HCT116 (cell line): ENCODE measurements around the gene FOXM1. TPM values are rescaled to one million over a fixed set of nuclear protein-coding genes. Genes with fewer than 3 reads are reported as not detected.

ENCODE experiments used
- ATAC-seq: fragments of 200-7000 bp; cut with Tn5 transposase; 2 replicates; pipeline ENCODE4 v1.9.1; 2020; ENCODE audit warnings: mild to moderate bottlenecking, moderate library complexity
- BruUV-seq: library from RNA; stranded (reverse); fragments of 400-500 nt; replicated peaks from 2 replicates; lab custom pipeline; 2021; lab: Mats Ljungman, UMichigan
- CTCF ChIA-PET: fragments of 300-600 bp; sonication (Branson Sonifier 250); formaldehyde crosslinking; loops from one replicate; lab custom pipeline; 2021; ENCODE audit warnings: antibody characterized with exemption; lab: Charles Lee
- POLR2A ChIA-PET: fragments of 300-600, 350-600 bp; sonication (Branson Sonifier 250); formaldehyde crosslinking; loops from one replicate; lab custom pipeline; 2021; ENCODE audit warnings: antibody characterized with exemption; lab: Charles Lee
- RAD21 ChIA-PET, 2 experiments: fragments of 300-600 bp; sonication (Branson Sonifier 250); formaldehyde crosslinking; loops; one replicate each; lab custom pipeline; 2023; ENCODE audit warnings: low total read pairs in 2 of 2; ENCODE audit not compliant: uncharacterized antibody in 2 of 2, unreplicated experiment in 2 of 2, low non-redundant PET in 1 of 2; lab: Charles Lee
- DNase-seq: peaks from one replicate; pipeline ENCODE4 v3.0.0-alpha.2; 2010; ENCODE audit warnings: low read depth, low spot score
- H2AFZ ChIP-seq: fragments of 200-600 bp; shearing (Covaris generic), sonication (generic); 2 replicates; pipeline ENCODE4 v1.6.1; 2017; ENCODE audit warnings: low read depth, mixed run types, mixed read lengths, antibody characterized with exemption, low read length; ENCODE audit not compliant: poor library complexity, severe bottlenecking
- H3K27ac ChIP-seq: 2 replicates; pipeline ENCODE4 v1.5.1; 2012; ENCODE audit warnings: low read depth, low read length
- H3K27me3 ChIP-seq: fragments of 200-600 bp; sonication (generic); 2 replicates; pipeline ENCODE4 v1.6.1; 2016; ENCODE audit warnings: mixed run types, low read length, mixed read lengths; ENCODE audit not compliant: insufficient read depth
- H3K36me3 ChIP-seq, 2 experiments: fragments of 200-500 bp in 1 of 2; fragments of 200-600 bp in 1 of 2; sonication (Bioruptor generic) in 1 of 2; sonication (generic) in 1 of 2; 2 replicates each; pipeline versions ENCODE4 v1.5.1 to v1.6.1; 2014 to 2016; ENCODE audit warnings: low read length in 2 of 2, inconsistent platforms in 1 of 2, mixed read lengths in 1 of 2, mixed run types in 1 of 2; ENCODE audit not compliant: insufficient read depth in 2 of 2, control insufficient read depth in 1 of 2
- H3K4me1 ChIP-seq, 2 experiments: fragments of 200-600 bp in 1 of 2; sonication (generic) in 1 of 2; 2 replicates each; pipeline versions ENCODE4 v1.5.1 to v1.6.1; 2012 to 2017; ENCODE audit warnings: low read length in 2 of 2, inconsistent platforms in 1 of 2, mild to moderate bottlenecking in 1 of 2, mixed read lengths in 1 of 2, mixed run types in 1 of 2, moderate library complexity in 1 of 2; ENCODE audit not compliant: insufficient read depth in 2 of 2, control insufficient read depth in 1 of 2
- H3K4me2 ChIP-seq: fragments of 200-600 bp; sonication (generic); 2 replicates; pipeline ENCODE4 v1.6.1; 2017; ENCODE audit warnings: mixed run types, low read length, mixed read lengths
- H3K4me3 ChIP-seq, 2 experiments: fragments of 200-600 bp in 1 of 2; sonication (generic) in 1 of 2; replicated peaks in 1 of 2; 2 replicates each; pipeline ENCODE4 v1.5.1; 2011 to 2016; ENCODE audit warnings: low read length in 2 of 2, control low read depth in 1 of 2, low read depth in 1 of 2, mild to moderate bottlenecking in 1 of 2, mixed read lengths in 1 of 2, mixed run types in 1 of 2
- H3K79me2 ChIP-seq: fragments of 200-600 bp; sonication (generic); 2 replicates; pipeline ENCODE4 v1.6.1; 2017; ENCODE audit warnings: mild to moderate bottlenecking, mixed run types, low read length, moderate library complexity, mixed read lengths; ENCODE audit not compliant: insufficient read depth
- H3K9ac ChIP-seq: fragments of 200-600 bp; sonication (generic); 2 replicates; pipeline ENCODE4 v1.6.1; 2016; ENCODE audit warnings: low read length, mixed read lengths
- H3K9me2 ChIP-seq: fragments of 200-600 bp; sonication (generic), shearing (Covaris generic); 2 replicates; pipeline ENCODE4 v1.6.1; 2017; ENCODE audit warnings: mixed run types, mild to moderate bottlenecking, moderate library complexity; ENCODE audit not compliant: insufficient read depth
- H3K9me3 ChIP-seq, 2 experiments: fragments of 200-500 bp in 1 of 2; fragments of 200-600 bp in 1 of 2; sonication (Bioruptor generic) in 1 of 2; sonication (generic) in 1 of 2; 2 replicates each; pipeline ENCODE4 v1.6.1; 2014 to 2017; ENCODE audit warnings: low read length in 2 of 2, mixed read lengths in 2 of 2, inconsistent platforms in 1 of 2, low read depth in 1 of 2, mild to moderate bottlenecking in 1 of 2, mixed run types in 1 of 2, moderate library complexity in 1 of 2; ENCODE audit not compliant: control insufficient read depth in 1 of 2, insufficient read depth in 1 of 2
- H4K20me1 ChIP-seq: fragments of 200-600 bp; sonication (generic), shearing (Covaris generic); 2 replicates; pipeline ENCODE4 v1.6.1; 2017; ENCODE audit warnings: mixed run types, mild to moderate bottlenecking, moderate library complexity; ENCODE audit not compliant: insufficient read depth
- ATF3 ChIP-seq: IDR thresholded peaks from 2 replicates; pipeline ENCODE4 v1.6.1; 2012
- CBX3 ChIP-seq: IDR thresholded peaks from 2 replicates; pipeline ENCODE4 v1.6.1; 2012; ENCODE audit warnings: low read depth
- CTCF ChIP-seq, 3 experiments: fragments of 200-600 bp in 1 of 3; sonication (generic) in 1 of 3; IDR thresholded peaks in 2 of 3; conservative IDR thresholded peaks in 1 of 3; 2 replicates each; pipeline ENCODE4 v1.5.1; 2012 to 2017; ENCODE audit warnings: low read depth in 2 of 3, low read length in 2 of 3, antibody characterized with exemption in 1 of 3, borderline replicate concordance in 1 of 3, control low read depth in 1 of 3, mild to moderate bottlenecking in 1 of 3, mixed read lengths in 1 of 3, mixed run types in 1 of 3, moderate library complexity in 1 of 3; ENCODE audit not compliant: insufficient read depth in 1 of 3
- EGR1 ChIP-seq: IDR thresholded peaks from 2 replicates; pipeline ENCODE4 v1.6.1; 2012; ENCODE audit warnings: low read depth
- EZH2 ChIP-seq: fragments of 200-600 bp; sonication (generic); IDR thresholded peaks from 2 replicates; pipeline ENCODE4 v1.6.1; 2017; ENCODE audit warnings: antibody characterized with exemption, mixed run types
- EZH2phosphoT487 ChIP-seq: fragments of 200-600 bp; IDR thresholded peaks from 2 replicates; pipeline ENCODE4 v1.6.1; 2018; ENCODE audit warnings: antibody characterized with exemption, borderline replicate concordance
- POLR2A ChIP-seq: IDR thresholded peaks from 2 replicates; pipeline ENCODE4 v1.7.0; 2011; ENCODE audit warnings: borderline replicate concordance; ENCODE audit not compliant: insufficient read depth, insufficient read length; ENCODE audit errors: extremely low read depth
- REST ChIP-seq: IDR thresholded peaks from 2 replicates; pipeline ENCODE4 v1.6.1; 2012; ENCODE audit warnings: low read depth
- SIN3A ChIP-seq: IDR thresholded peaks from 2 replicates; pipeline ENCODE4 v1.6.1; 2012; ENCODE audit warnings: low read depth
- SP1 ChIP-seq: IDR thresholded peaks from 2 replicates; pipeline ENCODE4 v1.6.1; 2012; ENCODE audit warnings: low read depth
- SRF ChIP-seq: IDR thresholded peaks from 2 replicates; pipeline ENCODE4 v1.6.1; 2012; ENCODE audit warnings: low read depth
- TCF7L2 ChIP-seq: IDR thresholded peaks from 2 replicates; pipeline ENCODE4 v1.7.0; 2011; ENCODE audit warnings: borderline replicate concordance, inconsistent platforms; ENCODE audit not compliant: insufficient read depth, insufficient read length; ENCODE audit errors: extremely low read depth
- YY1 ChIP-seq: IDR thresholded peaks from 2 replicates; pipeline ENCODE4 v1.6.1; 2011; ENCODE audit warnings: low read length, low read depth, moderate library complexity, mild to moderate bottlenecking; ENCODE audit not compliant: insufficient replicate concordance; ENCODE audit errors: extremely low read depth
- ZFX ChIP-seq: fragments of 450-650 bp; IDR thresholded peaks from 2 replicates; pipeline ENCODE4 v1.6.1; 2017
- ZNF274 ChIP-seq: fragments of 200-500 bp; sonication (Bioruptor generic); IDR thresholded peaks from 2 replicates; pipeline ENCODE4 v1.6.1; 2014; ENCODE audit warnings: mild to moderate bottlenecking, low read depth, low read length, inconsistent platforms
- intact Hi-C: fragments of 100-400 bp; cut with micrococcal nuclease; formaldehyde crosslinking; loops from 2 replicates; pipeline ENCODE4 v1.10.0; 2022
- total RNA-seq: library from RNA; stranded (reverse); gene quantifications from one replicate; pipeline ENCODE4 v1.2.1, GENCODE V29; 2021; ENCODE audit not compliant: unreplicated experiment
- TF ChIP-seq, protein P1 (sequence below): IDR thresholded peaks from 2 replicates; pipeline ENCODE4 v1.6.1; 2012
- TF ChIP-seq, protein P2 (sequence below): IDR thresholded peaks from 2 replicates; pipeline ENCODE4 v1.6.1; 2011; ENCODE audit warnings: mild to moderate bottlenecking, low read length, moderate library complexity; ENCODE audit not compliant: insufficient replicate concordance; ENCODE audit errors: extremely low read depth

The FOXM1 gene
- total RNA-seq, 1 experiment from 2014 or later = 85.1 TPM

DNA sequence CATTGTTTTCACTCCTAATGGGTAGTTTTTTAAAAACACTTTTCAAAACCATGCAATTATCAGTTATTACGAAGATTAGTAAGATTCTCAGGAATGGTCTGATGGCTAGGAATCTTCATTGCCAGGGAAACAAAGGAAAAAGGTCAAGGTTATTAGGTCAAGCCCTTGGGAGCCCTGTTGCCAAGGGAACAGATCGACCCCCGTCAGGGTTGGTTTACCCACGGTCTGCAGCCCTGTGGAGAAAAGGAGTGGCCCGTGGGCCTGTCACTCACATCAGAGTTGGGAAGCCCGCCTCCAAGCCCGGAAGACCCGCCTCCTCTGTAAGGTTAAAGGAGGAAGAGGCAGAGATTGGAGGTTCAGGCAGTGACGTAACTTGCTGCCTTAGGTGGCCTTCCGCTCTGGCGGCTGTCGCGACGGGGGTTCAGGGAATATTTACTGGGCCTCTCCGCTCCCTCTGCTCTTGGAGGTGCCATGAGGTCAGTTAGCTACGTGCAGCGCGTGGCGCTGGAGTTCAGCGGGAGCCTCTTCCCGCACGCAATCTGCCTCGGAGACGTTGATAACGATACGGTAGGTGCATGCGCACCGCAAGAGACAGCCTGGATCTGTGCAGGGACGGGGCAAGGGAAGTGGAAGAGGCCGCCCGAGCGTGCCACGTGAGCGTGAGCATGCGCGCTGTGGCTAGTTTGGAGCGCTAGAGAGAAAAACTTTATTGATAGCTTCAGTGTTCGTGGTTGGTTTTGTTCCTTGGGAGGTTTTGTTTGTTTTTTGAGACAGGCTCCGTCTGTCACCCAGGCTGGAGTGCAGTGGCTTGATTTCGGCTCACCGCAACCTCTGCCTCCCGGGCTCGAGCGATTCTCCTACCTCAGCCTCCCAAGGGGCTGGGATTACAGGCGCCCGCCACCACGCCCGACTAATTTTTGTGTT lies 64.4 kb downstream of the FOXM1 start, which contains the start of gene ITFG2:
Gene ITFG2, plus strand, starts transcription at position 379 of the 924 bp plus-strand sequence. Its CDS starts 93 bp downstream, at position 472.
- Histone ChIP-seq H4K20me1 (no peaks in the 10 kb centered on the region), H3K4me2 (peak within 1 kb of the TSS; percentile 97), H3K79me2 (peaks cover 28% of the 10 kb centered on the region), H3K9ac (peak within 1 kb of the TSS; percentile 93), H3K9me3 (no peaks in the 10 kb centered on the region), H2AFZ (no peak within 1 kb of the TSS), H3K9me2 (no peaks in the 10 kb centered on the region), H3K4me3 (peak within 1 kb of the TSS; percentile 77 to 89), H3K36me3 (peaks cover 3% of the 10 kb centered on the region in 2 experiments; a peak in 2 of 4 replicates), H3K4me1 (peaks cover 5 to 18% of the 10 kb centered on the region in 2 experiments), H3K27me3 (no peaks in the 10 kb centered on the region), H3K27ac (peak within 1 kb of the TSS; percentile 74)
- intact Hi-C loops = loop anchor here (1.0 kb wide), 1 partner anchor 73 kb away; no protein-coding TSS in a partner anchor
- RAD21 ChIA-PET = no interaction called here
- CTCF ChIA-PET = interaction anchor here (1.1 to 1.9 kb wide), 6 partner anchors 10 to 130 kb away, joined by 3 to 6 read pairs (median 3); partner anchors contain the start of genes FOXM1 and RHNO1
- TSS peak; percentile 77 for BruUV-seq
- ATAC-seq (peak; percentile 96), DNase-seq (peak; percentile 97)
- POLR2A ChIA-PET = interaction anchor here (2.1 kb wide), 1 partner anchor 17 kb away, joined by 6 read pairs; the partner anchor contains the start of gene FKBP4
- TF ChIP-seq, protein P1, sequence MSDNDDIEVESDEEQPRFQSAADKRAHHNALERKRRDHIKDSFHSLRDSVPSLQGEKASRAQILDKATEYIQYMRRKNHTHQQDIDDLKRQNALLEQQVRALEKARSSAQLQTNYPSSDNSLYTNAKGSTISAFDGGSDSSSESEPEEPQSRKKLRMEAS = peak; percentile 97
- TF ChIP-seq EZH2phosphoT487 (no peak), EGR1 (no peak), ZFX (peak; percentile 94), TCF7L2 (peak; percentile 61), CBX3 (peak; percentile 71), ATF3 (no peak), SRF (peak; percentile 85), YY1 (peak; percentile 54), SP1 (peak; percentile 78), ZNF274 (no peak), REST (no peak), POLR2A (peak; percentile 96), CTCF (IDR thresholded peaks at IDR 0.05 in 2 of 3, conservative IDR thresholded peaks at IDR 0.05 in 1 of 3; ENCODE audit: borderline replicate concordance in 1 of 3, insufficient read depth in 1 of 3, low read depth in 2 of 3, low read length in 2 of 3) (no peak), SIN3A (peak; percentile 88), EZH2 (no peak)
- TF ChIP-seq, protein P2, sequence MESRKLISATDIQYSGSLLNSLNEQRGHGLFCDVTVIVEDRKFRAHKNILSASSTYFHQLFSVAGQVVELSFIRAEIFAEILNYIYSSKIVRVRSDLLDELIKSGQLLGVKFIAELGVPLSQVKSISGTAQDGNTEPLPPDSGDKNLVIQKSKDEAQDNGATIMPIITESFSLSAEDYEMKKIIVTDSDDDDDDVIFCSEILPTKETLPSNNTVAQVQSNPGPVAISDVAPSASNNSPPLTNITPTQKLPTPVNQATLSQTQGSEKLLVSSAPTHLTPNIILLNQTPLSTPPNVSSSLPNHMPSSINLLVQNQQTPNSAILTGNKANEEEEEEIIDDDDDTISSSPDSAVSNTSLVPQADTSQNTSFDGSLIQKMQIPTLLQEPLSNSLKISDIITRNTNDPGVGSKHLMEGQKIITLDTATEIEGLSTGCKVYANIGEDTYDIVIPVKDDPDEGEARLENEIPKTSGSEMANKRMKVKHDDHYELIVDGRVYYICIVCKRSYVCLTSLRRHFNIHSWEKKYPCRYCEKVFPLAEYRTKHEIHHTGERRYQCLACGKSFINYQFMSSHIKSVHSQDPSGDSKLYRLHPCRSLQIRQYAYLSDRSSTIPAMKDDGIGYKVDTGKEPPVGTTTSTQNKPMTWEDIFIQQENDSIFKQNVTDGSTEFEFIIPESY = no peak
